OCI-LY1 (cell line): ENCODE data around the gene CDK18.

Experiments
- H2AFZ ChIP-seq: fragments of 200-600 bp; sonication (generic), shearing (Covaris generic); 2 replicates; pipeline ENCODE4 v1.6.0; 2014; ENCODE audit warnings: antibody characterized with exemption, mild to moderate bottlenecking, low read length
- H3F3A ChIP-seq: fragments of 200-600 bp; sonication (generic), shearing (Covaris generic); 2 replicates; pipeline ENCODE4 v1.6.0; 2014; ENCODE audit warnings: mild to moderate bottlenecking, antibody characterized with exemption, low read length, moderate library complexity; ENCODE audit not compliant: insufficient read depth
- H3K27ac ChIP-seq: fragments of 200-600 bp; sonication (generic); 2 replicates; pipeline ENCODE4 v1.5.1; 2014; ENCODE audit warnings: low read length, mixed run types, mild to moderate bottlenecking, low read depth; ENCODE audit not compliant: poor library complexity, severe bottlenecking
- H3K27me3 ChIP-seq: fragments of 200-600 bp; sonication (generic); 2 replicates; pipeline ENCODE4 v1.6.0; 2014; ENCODE audit warnings: antibody characterized with exemption, mild to moderate bottlenecking, low read length, moderate library complexity; ENCODE audit not compliant: insufficient read depth
- H3K36me3 ChIP-seq: fragments of 200-600 bp; sonication (generic); 2 replicates; pipeline ENCODE4 v1.6.1; 2014; ENCODE audit warnings: mild to moderate bottlenecking, antibody characterized with exemption, low read length, moderate library complexity, mixed read lengths; ENCODE audit not compliant: insufficient read depth
- H3K4me1 ChIP-seq: fragments of 200-600 bp; sonication (generic); 2 replicates; pipeline ENCODE4 v1.5.1; 2014; ENCODE audit warnings: mild to moderate bottlenecking, low read length, moderate library complexity; ENCODE audit not compliant: insufficient read depth, severe bottlenecking
- H3K4me2 ChIP-seq: fragments of 200-600 bp; sonication (generic), shearing (Covaris generic); 2 replicates; pipeline ENCODE4 v1.6.1; 2014; ENCODE audit warnings: low read length
- H3K4me3 ChIP-seq: fragments of 200-600 bp; sonication (generic); 2 replicates; pipeline ENCODE4 v1.5.1; 2014; ENCODE audit warnings: low read length, low read depth, mild to moderate bottlenecking, mixed read lengths; ENCODE audit not compliant: poor library complexity, severe bottlenecking
- H3K79me2 ChIP-seq: fragments of 200-600 bp; shearing (Covaris generic); 2 replicates; pipeline ENCODE4 v1.6.1; 2016; ENCODE audit warnings: mixed run types, low read length, mixed read lengths; ENCODE audit not compliant: insufficient read depth
- H3K9ac ChIP-seq: fragments of 200-600 bp; sonication (generic), shearing (Covaris generic); 2 replicates; pipeline ENCODE4 v1.6.1; 2014; ENCODE audit warnings: mild to moderate bottlenecking, low read length, mixed read lengths
- H3K9me2 ChIP-seq: fragments of 200-600 bp; sonication (generic), shearing (Covaris generic); 2 replicates; pipeline ENCODE4 v1.6.1; 2014; ENCODE audit warnings: low read depth, mild to moderate bottlenecking, low read length, mixed read lengths
- H3K9me3 ChIP-seq: fragments of 200-600 bp; shearing (Covaris generic); 2 replicates; pipeline ENCODE4 v1.6.1; 2014; ENCODE audit warnings: low read length, mixed read lengths
- H4K20me1 ChIP-seq: fragments of 200-600 bp; sonication (generic), shearing (Covaris generic); 2 replicates; pipeline ENCODE4 v1.6.0; 2016; ENCODE audit warnings: mild to moderate bottlenecking, low read length; ENCODE audit not compliant: insufficient read depth
- CTCF ChIP-seq: fragments of 200-600 bp; sonication (generic), shearing (Covaris generic); IDR thresholded peaks from 2 replicates; pipeline ENCODE4 v1.5.1; 2017; ENCODE audit warnings: mild to moderate bottlenecking, antibody characterized with exemption, low read length, moderate library complexity, mixed read lengths
- EZH2 ChIP-seq: fragments of 200-600 bp; sonication (generic), shearing (Covaris generic); IDR thresholded peaks from 2 replicates; pipeline ENCODE4 v1.8.0; 2017; ENCODE audit warnings: borderline replicate concordance, mixed run types, mild to moderate bottlenecking, antibody characterized with exemption, low read length, moderate library complexity, mixed read lengths

CDK18 gene

GRCh38 chr1:205580923-205581180 lies 76.4 kb downstream of the CDK18 start:
- Histone ChIP-seq H3K27me3 (0 out of 2 replicates have a peak, but pooled peaks cover 9% of the 10 kb centered on the region), H3K4me2 (no peak overlapping the region), H3K9me3 (no peaks in the 10 kb centered on the region), H3K9me2 (no peaks in the 10 kb centered on the region), H3F3A (no peaks in the 10 kb centered on the region), H3K4me1 (peaks cover 13% of the 10 kb centered on the region), H3K9ac (no peak overlapping the region), H3K4me3 (no peak overlapping the region), H4K20me1 (no peaks in the 10 kb centered on the region), H3K27ac (no peak overlapping the region), H3K36me3 (no peaks in the 10 kb centered on the region), H2AFZ (no peak overlapping the region), H3K79me2 (no peaks in the 10 kb centered on the region)
- TF ChIP-seq EZH2 = no peak
- TF ChIP-seq CTCF = no peak

- H3K9me2 ChIP-seq = no peaks in the 10 kb centered on the region
- TF ChIP-seq EZH2 = no peak
- TF ChIP-seq CTCF = no peak
- no peaks in the 10 kb centered on the region for H3F3A ChIP-seq
- no peaks in the 10 kb centered on the region for H4K20me1 ChIP-seq
- no peak overlapping the region for H3K4me3 ChIP-seq
- H3K9me3 ChIP-seq = no peaks in the 10 kb centered on the region
- H3K27me3 ChIP-seq = 0 out of 2 replicates have a peak, but pooled peaks cover 9% of the 10 kb centered on the region
- no peak overlapping the region for H3K4me2 ChIP-seq
- no peak overlapping the region for H3K27ac ChIP-seq
- H3K79me2 ChIP-seq = no peaks in the 10 kb centered on the region
- H3K36me3 ChIP-seq = no peaks in the 10 kb centered on the region
- H2AFZ ChIP-seq = no peak overlapping the region
- H3K4me1 ChIP-seq = peaks cover 13% of the 10 kb centered on the region
- H3K9ac ChIP-seq = no peak overlapping the region
These were observed 77.0 kb downstream of the CDK18 start for GRCh38 chr1:205581321-205581980.

- H3K9me3 ChIP-seq = no peaks in the 10 kb centered on the region
- no peaks in the 10 kb centered on the region for H3K9me2 ChIP-seq
- no peaks in the 10 kb centered on the region for H4K20me1 ChIP-seq
- 0 out of 2 replicates have a peak, but pooled peaks cover 9% of the 10 kb centered on the region for H3K27me3 ChIP-seq
- H3K79me2 ChIP-seq = no peaks in the 10 kb centered on the region
- no peak overlapping the region for H3K9ac ChIP-seq
- no peak overlapping the region for H2AFZ ChIP-seq
- H3K4me1 ChIP-seq = peaks cover 13% of the 10 kb centered on the region
- no peak overlapping the region for H3K27ac ChIP-seq
- no peak overlapping the region for H3K4me2 ChIP-seq
- no peak for TF ChIP-seq EZH2
- no peak for TF ChIP-seq CTCF
- no peaks in the 10 kb centered on the region for H3K36me3 ChIP-seq
- no peaks in the 10 kb centered on the region for H3F3A ChIP-seq
- H3K4me3 ChIP-seq = no peak overlapping the region
These were observed 77.6 kb downstream of the CDK18 start for GRCh38 chr1:205582046-205582445.
